Subcutaneous adipose tissue (tissue), 4 donors: ENCODE measurements around the gene ALAD. TPM values are rescaled to one million over a fixed set of nuclear protein-coding genes. Genes with fewer than 3 reads are reported as not detected.

Experiments used
- total RNA-seq, 4 donors: library from RNA; depleted of rRNA; stranded (reverse); fragments of >200 nt; gene quantifications; one replicate each; pipeline ENCODE4 v1.1.0, GENCODE V29; 2016
- TF ChIP-seq, protein P1 (sequence below): fragments of 450-650 bp; IDR thresholded peaks from one replicate; pipeline ENCODE4 v1.5.1; 2016; ENCODE audit warnings: low read depth, mild to moderate bottlenecking, control low read depth, antibody characterized with exemption, moderate library complexity

The ALAD gene
- total RNA-seq, 4 donors from 2014 or later, result 16.8 to 46.7 (median 22.5) TPM

DNA sequence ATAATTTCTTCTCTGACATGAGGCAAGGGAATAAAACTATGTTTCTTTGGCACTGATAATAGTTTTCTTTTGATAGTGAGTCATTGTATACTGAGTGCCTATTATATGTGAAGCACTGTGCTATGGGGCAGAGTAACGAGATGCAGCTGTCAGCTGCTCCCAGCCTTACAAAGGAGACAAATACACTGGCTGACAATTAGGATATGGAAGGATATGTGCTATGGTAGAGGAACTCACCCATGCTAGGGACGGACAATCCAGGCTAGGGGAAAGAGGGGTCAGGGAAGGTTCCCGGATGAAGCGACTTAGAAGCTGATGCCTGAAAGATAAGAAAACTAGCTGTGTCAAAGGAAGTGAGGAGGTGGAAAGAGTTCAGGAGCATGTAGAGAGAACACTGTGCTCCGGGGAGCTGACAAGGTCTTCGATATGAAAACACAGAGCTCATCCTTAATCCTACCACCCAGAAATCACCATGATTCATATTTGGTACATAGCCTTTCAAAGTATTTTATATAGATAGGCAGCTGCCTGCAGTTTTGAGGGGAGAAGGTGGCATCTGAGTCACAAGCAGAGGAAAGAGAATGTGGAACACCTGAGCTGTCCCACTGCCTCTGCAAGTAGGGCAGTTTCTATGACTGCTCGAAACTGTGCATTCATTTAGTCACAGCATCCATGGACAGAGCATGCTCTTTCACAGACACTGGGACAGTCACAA is 39.6 kb downstream of the ALAD start:
- TF ChIP-seq, protein P1, sequence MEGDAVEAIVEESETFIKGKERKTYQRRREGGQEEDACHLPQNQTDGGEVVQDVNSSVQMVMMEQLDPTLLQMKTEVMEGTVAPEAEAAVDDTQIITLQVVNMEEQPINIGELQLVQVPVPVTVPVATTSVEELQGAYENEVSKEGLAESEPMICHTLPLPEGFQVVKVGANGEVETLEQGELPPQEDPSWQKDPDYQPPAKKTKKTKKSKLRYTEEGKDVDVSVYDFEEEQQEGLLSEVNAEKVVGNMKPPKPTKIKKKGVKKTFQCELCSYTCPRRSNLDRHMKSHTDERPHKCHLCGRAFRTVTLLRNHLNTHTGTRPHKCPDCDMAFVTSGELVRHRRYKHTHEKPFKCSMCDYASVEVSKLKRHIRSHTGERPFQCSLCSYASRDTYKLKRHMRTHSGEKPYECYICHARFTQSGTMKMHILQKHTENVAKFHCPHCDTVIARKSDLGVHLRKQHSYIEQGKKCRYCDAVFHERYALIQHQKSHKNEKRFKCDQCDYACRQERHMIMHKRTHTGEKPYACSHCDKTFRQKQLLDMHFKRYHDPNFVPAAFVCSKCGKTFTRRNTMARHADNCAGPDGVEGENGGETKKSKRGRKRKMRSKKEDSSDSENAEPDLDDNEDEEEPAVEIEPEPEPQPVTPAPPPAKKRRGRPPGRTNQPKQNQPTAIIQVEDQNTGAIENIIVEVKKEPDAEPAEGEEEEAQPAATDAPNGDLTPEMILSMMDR, result no peak

DNA sequence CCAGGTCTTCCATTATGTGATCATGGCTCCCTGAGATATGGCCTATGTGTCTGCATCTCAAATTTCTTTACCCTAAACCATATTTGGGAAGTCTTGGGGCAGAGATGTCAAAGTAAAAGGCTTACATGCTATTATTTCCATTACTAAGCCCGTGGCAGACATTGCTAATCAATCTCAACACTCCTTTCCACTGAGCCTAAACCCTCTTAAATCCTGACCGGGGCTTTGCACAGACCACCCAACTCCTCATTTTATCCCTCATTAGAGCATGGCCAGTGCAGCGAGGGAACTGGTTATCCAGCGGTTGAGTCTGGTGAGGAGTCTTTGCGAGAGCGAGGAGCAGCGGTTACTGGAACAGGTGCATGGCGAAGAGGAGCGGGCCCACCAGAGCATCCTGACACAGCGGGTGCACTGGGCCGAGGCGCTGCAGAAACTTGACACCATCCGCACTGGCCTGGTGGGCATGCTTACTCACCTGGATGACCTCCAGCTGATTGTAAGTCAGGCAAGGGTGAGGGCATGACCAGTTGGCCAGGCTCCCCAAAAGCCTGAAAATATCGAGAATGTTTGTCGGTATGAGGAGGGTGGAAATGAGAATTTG is 40.7 kb downstream of the ALAD start:
- TF ChIP-seq, protein P1, result no peak

DNA sequence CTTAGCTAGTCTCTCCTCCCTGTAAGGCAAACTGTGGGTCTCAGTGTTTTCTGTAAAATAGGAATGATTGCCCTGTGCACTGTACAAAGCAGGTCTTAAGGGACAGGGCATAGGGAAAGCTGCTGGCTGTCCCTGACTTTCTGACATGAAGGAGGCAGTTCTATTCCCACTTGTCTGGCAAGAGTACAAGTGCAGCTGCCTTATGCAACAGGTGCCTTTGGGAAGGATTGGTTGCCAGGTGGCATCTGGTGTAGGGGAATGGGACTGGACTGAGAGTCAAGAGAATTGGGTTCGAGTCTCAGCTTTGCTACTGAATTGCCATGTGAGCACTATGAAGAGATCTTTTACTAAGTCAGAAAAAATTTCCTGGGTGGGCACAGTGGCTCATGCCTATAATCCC is 41.7 kb downstream of the ALAD start:
- TF ChIP-seq, protein P1, result no peak

DNA sequence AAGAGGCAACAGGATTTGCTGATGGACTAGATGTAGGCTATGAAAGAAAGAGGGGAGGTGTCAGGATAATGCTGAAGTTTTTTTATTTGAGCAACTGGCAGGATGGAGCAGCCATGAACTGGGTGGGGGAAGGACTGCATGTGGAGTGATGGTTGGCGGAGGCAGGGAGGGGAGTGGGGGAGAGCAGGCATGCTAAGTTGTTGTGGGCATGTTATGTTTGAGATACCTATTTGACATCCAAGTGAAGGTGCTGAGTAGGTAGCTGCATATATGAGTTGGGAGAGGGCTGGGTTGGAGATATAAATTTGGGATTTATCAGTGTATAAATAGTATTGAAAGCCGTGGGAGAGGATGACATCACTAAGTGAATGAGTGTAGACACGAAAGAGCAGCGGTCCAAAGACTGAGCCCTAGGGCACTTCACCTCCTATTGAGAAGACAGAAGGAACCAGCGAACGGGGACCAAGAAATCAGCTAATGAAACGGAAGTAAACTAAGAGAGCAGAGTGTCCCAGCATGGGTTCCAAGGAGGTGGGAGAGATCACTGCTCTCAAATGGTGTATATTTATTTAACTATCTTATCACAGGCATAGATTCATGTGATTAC is 44.3 kb downstream of the ALAD start:
- TF ChIP-seq, protein P1, result no peak

GRCh38 chr9:113355040-113355596 is 46.0 kb downstream of the ALAD start:
- TF ChIP-seq, protein P1, result no peak

DNA sequence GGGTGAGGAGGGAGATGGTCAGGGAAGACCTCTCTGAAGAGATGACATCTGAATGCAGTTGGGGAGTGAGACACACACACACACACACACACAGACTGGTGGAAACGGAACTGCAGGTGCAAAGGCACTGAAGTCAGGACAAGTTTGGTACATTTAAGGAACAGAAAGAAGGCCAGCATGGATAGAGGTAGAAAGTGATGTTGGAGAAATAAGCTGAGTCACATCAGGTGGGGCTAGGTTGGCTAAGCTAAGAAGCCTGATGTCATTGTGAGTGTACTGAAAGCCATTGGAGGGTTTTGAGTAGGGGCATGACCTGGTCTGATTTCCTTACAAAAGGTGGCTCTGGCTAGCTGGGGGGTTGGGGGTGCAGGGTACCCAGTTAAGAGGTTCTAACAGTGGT is 48.7 kb downstream of the ALAD start:
- TF ChIP-seq, protein P1, result no peak

- TF ChIP-seq, protein P1, result no peak
These were observed 49.1 kb downstream of the ALAD start for GRCh38 chr9:113352006-113352405.
